Transverse colon (tissue), 3 donors: ENCODE results near the gene CD8A.

Experiments
- EP300 ChIP-seq: sonication (generic); formaldehyde crosslinking; IDR thresholded peaks from one replicate; pipeline ENCODE4 v1.6.1; 2017; ENCODE audit warnings: antibody characterized with exemption, low read depth
- POLR2A ChIP-seq: fragments of 450-650 bp; IDR thresholded peaks from one replicate; pipeline ENCODE4 v1.6.1; 2016; ENCODE audit warnings: antibody characterized with exemption, mild to moderate bottlenecking, moderate library complexity
- TF ChIP-seq, protein P1 (sequence below), 5 experiments: fragments of 200-600 bp in 3 of 5; fragments of 450-650 bp in 2 of 5; sonication (generic) in 3 of 5; IDR thresholded peaks; 1 replicate in 2 of 5; 2 replicates in 3 of 5; pipeline ENCODE4 v1.5.1; 2016 to 2017; ENCODE audit warnings: antibody characterized with exemption in 5 of 5, inconsistent platforms in 3 of 5, mild to moderate bottlenecking in 2 of 5, moderate library complexity in 1 of 5

DNA sequence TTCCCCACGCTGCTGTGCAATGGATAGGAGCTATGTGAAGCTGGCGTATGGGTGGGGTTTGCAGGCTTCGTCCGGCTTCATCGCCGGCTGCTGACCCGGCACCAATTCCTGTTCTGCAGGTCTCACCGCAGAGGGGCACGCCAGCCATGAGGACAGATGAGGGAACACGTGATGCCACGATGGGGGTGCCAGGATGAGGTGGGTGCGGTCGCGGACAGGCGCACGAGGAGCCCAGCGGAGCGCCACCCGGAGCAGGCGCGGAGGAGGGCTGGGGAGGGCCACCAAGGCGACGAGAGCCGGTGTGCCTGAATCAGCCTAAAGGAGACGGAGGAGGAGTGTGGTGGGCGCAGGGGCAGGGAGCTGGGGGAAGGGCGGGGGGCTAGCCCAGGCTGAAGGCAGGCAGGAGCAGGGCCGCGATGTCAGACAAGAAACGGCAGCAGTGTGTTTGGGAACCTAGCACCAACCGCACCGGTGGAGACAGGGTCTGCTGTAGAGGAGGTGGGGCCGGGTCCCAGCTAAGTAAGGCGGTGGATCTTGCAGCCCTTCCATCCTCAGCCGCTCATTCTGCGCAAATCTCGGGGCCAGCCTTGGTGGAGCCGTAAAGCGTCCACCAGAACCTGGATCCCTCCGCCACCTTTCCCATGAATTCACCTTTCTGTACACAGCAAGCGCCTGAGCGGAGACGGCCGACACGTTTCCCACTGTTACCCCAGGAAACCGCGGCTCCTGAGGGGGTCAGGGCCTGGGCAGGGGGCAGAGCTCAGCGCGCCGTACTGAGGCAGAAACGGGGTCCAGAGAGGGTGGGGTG, 17.0 kb upstream of the CD8A start:
- TF ChIP-seq, protein P1, sequence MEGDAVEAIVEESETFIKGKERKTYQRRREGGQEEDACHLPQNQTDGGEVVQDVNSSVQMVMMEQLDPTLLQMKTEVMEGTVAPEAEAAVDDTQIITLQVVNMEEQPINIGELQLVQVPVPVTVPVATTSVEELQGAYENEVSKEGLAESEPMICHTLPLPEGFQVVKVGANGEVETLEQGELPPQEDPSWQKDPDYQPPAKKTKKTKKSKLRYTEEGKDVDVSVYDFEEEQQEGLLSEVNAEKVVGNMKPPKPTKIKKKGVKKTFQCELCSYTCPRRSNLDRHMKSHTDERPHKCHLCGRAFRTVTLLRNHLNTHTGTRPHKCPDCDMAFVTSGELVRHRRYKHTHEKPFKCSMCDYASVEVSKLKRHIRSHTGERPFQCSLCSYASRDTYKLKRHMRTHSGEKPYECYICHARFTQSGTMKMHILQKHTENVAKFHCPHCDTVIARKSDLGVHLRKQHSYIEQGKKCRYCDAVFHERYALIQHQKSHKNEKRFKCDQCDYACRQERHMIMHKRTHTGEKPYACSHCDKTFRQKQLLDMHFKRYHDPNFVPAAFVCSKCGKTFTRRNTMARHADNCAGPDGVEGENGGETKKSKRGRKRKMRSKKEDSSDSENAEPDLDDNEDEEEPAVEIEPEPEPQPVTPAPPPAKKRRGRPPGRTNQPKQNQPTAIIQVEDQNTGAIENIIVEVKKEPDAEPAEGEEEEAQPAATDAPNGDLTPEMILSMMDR (IDR thresholded peaks at IDR 0.05): no peak
- TF ChIP-seq POLR2A (no peak), EP300 (no peak)
